Measurements from ENCODE around the gene GALNT16.

Gene GALNT16

GRCh38 chr14:69300601-69301221 is 40.8 kb downstream of the GALNT16 start:
- TF ChIP-seq CTCF (IDR thresholded peaks at IDR 0.05): no peak

GRCh38 chr14:69303086-69303485 is 43.1 kb downstream of the GALNT16 start:
- TF ChIP-seq CTCF (IDR thresholded peaks at IDR 0.05): no peak

GRCh38 chr14:69312608-69313007 is 52.6 kb downstream of the GALNT16 start:
- no peak for TF ChIP-seq CTCF (IDR thresholded peaks at IDR 0.05)

- TF ChIP-seq CTCF (IDR thresholded peaks at IDR 0.05): no peak
These were observed 53.2 kb downstream of the GALNT16 start for GRCh38 chr14:69313176-69313575.

GRCh38 chr14:69314327-69314726 is 54.4 kb downstream of the GALNT16 start:
- TF ChIP-seq CTCF (IDR thresholded peaks at IDR 0.05): no peak

- no peak for TF ChIP-seq CTCF (IDR thresholded peaks at IDR 0.05)
These were observed 55.3 kb downstream of the GALNT16 start for GRCh38 chr14:69315301-69315700.

GRCh38 chr14:69316449-69317101 is 56.6 kb downstream of the GALNT16 start:
- TF ChIP-seq CTCF (IDR thresholded peaks at IDR 0.05): no peak
